H9 (cell line): ENCODE data around the gene ZNF814. TPM values are rescaled to one million over a fixed set of nuclear protein-coding genes. Genes with fewer than 3 reads are reported as not detected.

Source experiments
- DNase-seq: peaks from one replicate; pipeline ENCODE4 v3.0.0-alpha.2; 2017
- H2AFZ ChIP-seq: one replicate; pipeline ENCODE4 v1.6.1; 2013; ENCODE audit warnings: mild to moderate bottlenecking, low read length, control low read depth, moderate library complexity
- H2AK5ac ChIP-seq: 2 replicates; pipeline ENCODE4 v1.6.1; 2013; ENCODE audit warnings: low read length, control low read depth, mixed read lengths; ENCODE audit not compliant: insufficient read length
- H2BK120ac ChIP-seq: one replicate; pipeline ENCODE4 v1.6.1; 2013; ENCODE audit warnings: low read depth, mild to moderate bottlenecking, low read length, control low read depth, inconsistent platforms; ENCODE audit not compliant: poor library complexity, severe bottlenecking
- H2BK12ac ChIP-seq: 2 replicates; pipeline ENCODE4 v1.6.1; 2013; ENCODE audit warnings: low read length, control low read depth, mixed read lengths, low read depth; ENCODE audit not compliant: insufficient read length
- H2BK15ac ChIP-seq: 2 replicates; pipeline ENCODE4 v1.6.1; 2013; ENCODE audit warnings: low read depth, low read length, control low read depth
- H2BK20ac ChIP-seq: one replicate; pipeline ENCODE4 v1.6.1; 2013; ENCODE audit warnings: low read depth, mild to moderate bottlenecking, low read length, control low read depth, inconsistent platforms; ENCODE audit not compliant: poor library complexity, severe bottlenecking
- H2BK5ac ChIP-seq: 2 replicates; pipeline ENCODE4 v1.6.1; 2013; ENCODE audit warnings: low read length, control low read depth, mixed read lengths; ENCODE audit not compliant: insufficient read length
- H3K14ac ChIP-seq: 2 replicates; pipeline ENCODE4 v1.6.1; 2013; ENCODE audit warnings: low read length, control low read depth; ENCODE audit not compliant: insufficient read depth
- H3K18ac ChIP-seq: 2 replicates; pipeline ENCODE4 v1.6.1; 2013; ENCODE audit warnings: low read depth, mild to moderate bottlenecking, mixed read lengths, low read length, control low read depth; ENCODE audit not compliant: insufficient read length
- H3K23ac ChIP-seq: 2 replicates; pipeline ENCODE4 v1.6.1; 2013; ENCODE audit warnings: low read length, control low read depth, mixed read lengths, low read depth; ENCODE audit not compliant: insufficient read length
- H3K23me2 ChIP-seq: 2 replicates; pipeline ENCODE4 v1.6.1; 2013; ENCODE audit warnings: low read depth, mild to moderate bottlenecking, mixed read lengths, low read length, control low read depth; ENCODE audit not compliant: insufficient read length, poor library complexity, severe bottlenecking
- H3K27ac ChIP-seq: 2 replicates; pipeline ENCODE4 v1.5.1; 2013; ENCODE audit warnings: low read length, control low read depth, mixed read lengths, low read depth; ENCODE audit not compliant: insufficient read length
- H3K27me3 ChIP-seq: 2 replicates; pipeline ENCODE4 v1.6.1; 2013; ENCODE audit warnings: low read length, control low read depth, inconsistent platforms; ENCODE audit not compliant: insufficient read depth
- H3K4ac ChIP-seq: 2 replicates; pipeline ENCODE4 v1.6.1; 2013; ENCODE audit warnings: low read depth, mild to moderate bottlenecking, control low read depth, inconsistent platforms, low read length, moderate library complexity
- H3K4me1 ChIP-seq: 2 replicates; pipeline ENCODE4 v1.6.1; 2013; ENCODE audit warnings: low read length, control low read depth, inconsistent platforms; ENCODE audit not compliant: insufficient read depth
- H3K4me2 ChIP-seq: 2 replicates; pipeline ENCODE4 v1.6.1; 2013; ENCODE audit warnings: low read length, control low read depth, mixed read lengths; ENCODE audit not compliant: insufficient read length, insufficient read depth
- H3K56ac ChIP-seq: 2 replicates; pipeline ENCODE4 v1.6.1; 2013; ENCODE audit warnings: low read depth, mild to moderate bottlenecking, mixed read lengths, low read length, control low read depth; ENCODE audit not compliant: insufficient read length
- H3K79me1 ChIP-seq: 2 replicates; pipeline ENCODE4 v1.6.1; 2013; ENCODE audit warnings: low read depth, mild to moderate bottlenecking, moderate library complexity, low read length, control low read depth, inconsistent platforms; ENCODE audit not compliant: insufficient read depth, poor library complexity, severe bottlenecking
- H3K79me2 ChIP-seq: 2 replicates; pipeline ENCODE4 v1.6.1; 2013; ENCODE audit warnings: low read length, control low read depth, inconsistent platforms; ENCODE audit not compliant: insufficient read depth
- H3K9ac ChIP-seq: 2 replicates; pipeline ENCODE4 v1.6.1; 2013; ENCODE audit warnings: low read length, control low read depth, mixed read lengths; ENCODE audit not compliant: insufficient read length; ENCODE audit errors: extremely low read depth
- H3K9me3 ChIP-seq: one replicate; pipeline ENCODE4 v1.6.1; 2013; ENCODE audit warnings: low read depth, low read length, inconsistent platforms; ENCODE audit not compliant: control insufficient read depth
- H3T11ph ChIP-seq: one replicate; pipeline ENCODE4 v1.6.1; 2013; ENCODE audit warnings: mild to moderate bottlenecking, low read length, control low read depth, inconsistent platforms
- H4K20me1 ChIP-seq: one replicate; pipeline ENCODE4 v1.6.1; 2013; ENCODE audit not compliant: control insufficient read depth, insufficient read length, insufficient read depth
- H4K5ac ChIP-seq: 2 replicates; pipeline ENCODE4 v1.6.1; 2013; ENCODE audit warnings: low read depth, mild to moderate bottlenecking, mixed read lengths, low read length, control low read depth; ENCODE audit not compliant: insufficient read length
- H4K8ac ChIP-seq: replicated peaks from 2 replicates; pipeline ENCODE4 v1.6.1; 2013; ENCODE audit warnings: low read length, control low read depth, mixed read lengths, low read depth; ENCODE audit not compliant: insufficient read length
- H4K91ac ChIP-seq: 2 replicates; pipeline ENCODE4 v1.6.1; 2013; ENCODE audit warnings: low read depth, mild to moderate bottlenecking, moderate library complexity, mixed read lengths, low read length, control low read depth; ENCODE audit not compliant: insufficient read length
- H3K27ac Mint-ChIP-seq, 3 experiments: 2 replicates in 2 of 3; 3 replicates in 1 of 3; pipeline ENCODE4 v1.8.0; 2020 to 2021; ENCODE audit warnings: mixed read lengths in 3 of 3, mild to moderate bottlenecking in 1 of 3, moderate library complexity in 1 of 3
- H3K27me3 Mint-ChIP-seq: 2 replicates; pipeline ENCODE4 v1.8.0; 2021; ENCODE audit warnings: low read depth, mild to moderate bottlenecking, moderate library complexity, mixed read lengths
- H3K36me3 Mint-ChIP-seq, 3 experiments: 2 replicates in 2 of 3; 3 replicates in 1 of 3; pipeline ENCODE4 v1.8.0; 2020 to 2021; ENCODE audit warnings: low read depth in 3 of 3, mixed read lengths in 3 of 3; ENCODE audit not compliant: insufficient read depth in 1 of 3
- H3K4me1 Mint-ChIP-seq, 2 experiments: 2 replicates each; pipeline ENCODE4 v1.8.0; 2020; ENCODE audit warnings: mixed read lengths in 2 of 2
- H3K4me3 Mint-ChIP-seq, 2 experiments: 2 replicates in 1 of 2; 3 replicates in 1 of 2; pipeline ENCODE4 v1.8.0; 2020 to 2021; ENCODE audit warnings: mild to moderate bottlenecking in 2 of 2, mixed read lengths in 2 of 2, moderate library complexity in 1 of 2
- H3K9me3 Mint-ChIP-seq, 2 experiments: 2 replicates in 1 of 2; 3 replicates in 1 of 2; pipeline ENCODE4 v1.8.0; 2020; ENCODE audit warnings: mild to moderate bottlenecking in 2 of 2, mixed read lengths in 2 of 2, moderate library complexity in 1 of 2
- whole genome bisulfite sequencing: extraction: QIAGEN DNeasy Blood & Tissue Kit; methylation state at CpG from one replicate; pipeline ENCODE4 v1.1.7; 2013; ENCODE audit warnings: missing lambda C conversion rate, low lambda C conversion rate, mixed read lengths; ENCODE audit not compliant: insufficient read length; ENCODE audit errors: extremely low coverage; 5-methylcytosine and 5-hydroxymethylcytosine counted together
- total RNA-seq: library from RNA; stranded (reverse); gene quantifications from 2 replicates; pipeline ENCODE4 v1.2.1, GENCODE V29; 2021
- TF ChIP-seq, protein P1 (sequence below): fragments of 200-600 bp; sonication (generic); conservative IDR thresholded peaks from 3 replicates; pipeline ENCODE4 v1.8.0; 2021; ENCODE audit warnings: antibody characterized with exemption, mild to moderate bottlenecking

Gene ZNF814
- total RNA-seq, 1 experiment from 2014 or later: 103 TPM

DNA sequence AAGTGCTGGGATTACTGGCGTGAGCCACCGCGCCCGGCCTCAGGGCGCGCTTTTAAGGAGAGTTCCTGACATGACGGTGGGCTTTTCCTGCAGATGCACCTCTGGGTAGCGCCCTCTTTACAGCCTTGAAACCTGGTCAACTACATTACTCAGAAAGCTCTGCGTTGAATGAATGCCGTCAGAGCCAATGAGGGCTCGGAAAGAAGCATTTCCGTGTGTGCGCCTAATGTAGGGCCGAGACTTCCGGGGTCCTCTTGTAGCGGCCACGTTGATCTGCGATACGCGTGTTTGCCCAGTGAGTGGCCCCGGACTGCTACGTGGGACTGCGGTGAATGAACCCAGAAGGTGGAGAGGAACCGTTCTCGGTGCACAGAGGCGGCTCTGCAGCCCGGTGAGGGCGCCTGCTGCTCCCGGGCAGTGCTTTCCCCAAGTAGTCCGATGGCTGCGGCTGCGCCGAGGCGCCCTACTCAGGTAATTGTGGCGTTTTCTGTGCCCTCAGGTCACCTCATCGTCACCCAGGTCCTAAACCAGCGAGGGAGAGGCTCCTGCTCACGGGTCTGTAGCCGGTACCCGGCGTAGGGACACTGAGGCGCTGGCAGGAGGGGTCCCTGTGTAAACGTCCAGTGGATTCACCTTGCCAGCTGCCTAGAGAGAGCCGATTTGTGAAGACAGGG, 69.2 kb downstream of the ZNF814 start:
- Histone ChIP-seq H4K8ac (no peak overlapping the region), H2BK12ac (no peak overlapping the region), H2BK15ac (no peak overlapping the region), H2BK20ac (no peak overlapping the region), H3T11ph (no peak overlapping the region), H4K20me1 (no peaks in the 10 kb centered on the region), H2BK120ac (no peak overlapping the region), H2AFZ (no peak overlapping the region), H3K23ac (no peak overlapping the region), H3K4me2 (peak overlapping the region; percentile 99), H3K4me1 (no peaks in the 10 kb centered on the region; the same call in 1 of the 2 replicates), H3K27me3 (no peaks in the 10 kb centered on the region), H3K79me2 (peaks cover 32% of the 10 kb centered on the region; the same call in 1 of the 2 replicates), H2AK5ac (no peak overlapping the region), H3K9ac (peak overlapping the region; percentile 92), H2BK5ac (no peak overlapping the region), H3K9me3 (no peaks in the 10 kb centered on the region), H3K23me2 (peaks cover 7% of the 10 kb centered on the region), H3K14ac (peak overlapping the region; percentile 84), H4K5ac (no peak overlapping the region), H3K79me1 (no peaks in the 10 kb centered on the region), H3K27ac (no peak overlapping the region), H3K18ac (peak overlapping the region; percentile 60), H4K91ac (no peak overlapping the region), H3K56ac (no peak overlapping the region), H3K4ac (no peak overlapping the region)
- peak; percentile 92 for DNase-seq
- H3K27ac Mint-ChIP-seq: peak overlapping the region; percentile 90 to 99 (median 98)
- H3K4me1 Mint-ChIP-seq: peaks cover 51% of the 10 kb centered on the region in 2 experiments
- H3K9me3 Mint-ChIP-seq: peaks cover 0 to 2% of the 10 kb centered on the region in 2 experiments; a peak in 1 of 5 replicates
- WGBS: no CpG with 5 or more reads among the region's 44 CpGs
- H3K36me3 Mint-ChIP-seq: peaks cover 5 to 43% (median 34%) of the 10 kb centered on the region in 3 experiments
- no peaks in the 10 kb centered on the region for H3K27me3 Mint-ChIP-seq
- TF ChIP-seq, protein P1, sequence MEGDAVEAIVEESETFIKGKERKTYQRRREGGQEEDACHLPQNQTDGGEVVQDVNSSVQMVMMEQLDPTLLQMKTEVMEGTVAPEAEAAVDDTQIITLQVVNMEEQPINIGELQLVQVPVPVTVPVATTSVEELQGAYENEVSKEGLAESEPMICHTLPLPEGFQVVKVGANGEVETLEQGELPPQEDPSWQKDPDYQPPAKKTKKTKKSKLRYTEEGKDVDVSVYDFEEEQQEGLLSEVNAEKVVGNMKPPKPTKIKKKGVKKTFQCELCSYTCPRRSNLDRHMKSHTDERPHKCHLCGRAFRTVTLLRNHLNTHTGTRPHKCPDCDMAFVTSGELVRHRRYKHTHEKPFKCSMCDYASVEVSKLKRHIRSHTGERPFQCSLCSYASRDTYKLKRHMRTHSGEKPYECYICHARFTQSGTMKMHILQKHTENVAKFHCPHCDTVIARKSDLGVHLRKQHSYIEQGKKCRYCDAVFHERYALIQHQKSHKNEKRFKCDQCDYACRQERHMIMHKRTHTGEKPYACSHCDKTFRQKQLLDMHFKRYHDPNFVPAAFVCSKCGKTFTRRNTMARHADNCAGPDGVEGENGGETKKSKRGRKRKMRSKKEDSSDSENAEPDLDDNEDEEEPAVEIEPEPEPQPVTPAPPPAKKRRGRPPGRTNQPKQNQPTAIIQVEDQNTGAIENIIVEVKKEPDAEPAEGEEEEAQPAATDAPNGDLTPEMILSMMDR: no peak; the same call in 2 of the 3 replicates
- peak overlapping the region; percentile 96 to 98 for H3K4me3 Mint-ChIP-seq
